Urinary bladder (tissue), 4 donors: Measurements from ENCODE around the gene CLPTM1L. TPM values are rescaled to one million over a fixed set of nuclear protein-coding genes. Genes with fewer than 3 reads are reported as not detected.

Source experiments
- DNase-seq: peaks from one replicate; pipeline ENCODE4 v3.0.0-alpha.2; 2015; ENCODE audit errors: extremely low spot score
- H3K27ac ChIP-seq: one replicate; pipeline ENCODE4 v1.5.1; 2013; ENCODE audit warnings: low read depth, mild to moderate bottlenecking, moderate library complexity
- H3K36me3 ChIP-seq: one replicate; pipeline ENCODE4 v1.6.1; 2013; ENCODE audit warnings: mild to moderate bottlenecking, moderate library complexity; ENCODE audit not compliant: insufficient read depth
- H3K4me1 ChIP-seq: one replicate; pipeline ENCODE4 v1.6.1; 2013; ENCODE audit warnings: mild to moderate bottlenecking, moderate library complexity; ENCODE audit not compliant: insufficient read depth
- H3K4me3 ChIP-seq: one replicate; pipeline ENCODE4 v1.5.1; 2013; ENCODE audit warnings: low read depth, low read length
- WGBS: extraction: QIAGEN DNeasy Blood & Tissue Kit; methylation state at CpG from one replicate; pipeline ENCODE4 v1.1.7; 2013; 5-methylcytosine and 5-hydroxymethylcytosine counted together
- polyA plus RNA-seq: library from polyadenylated mRNA; stranded (reverse); fragments of 200-250 nt; gene quantifications from one replicate; pipeline ENCODE4 v1.2.3, GENCODE V29; 2013
- total RNA-seq: library from RNA; depleted of rRNA; stranded (reverse); fragments of >200 nt; gene quantifications from one replicate; pipeline ENCODE4 v1.2.3, GENCODE V29; 2014
- donor health status: healthy with polysubstance abuse.
- donor health status: healthy.

The CLPTM1L gene
- total and polyA plus RNA-seq, 2 donors: 72.8 to 85.3 TPM

GRCh38 chr5:1311439-1312055 is 33.4 kb downstream of the CLPTM1L start:
- H3K4me3 ChIP-seq: no peak overlapping the region
- WGBS: 84% methylated on average over 15 of the region's 15 CpGs
- DNase-seq: no peak
- H3K36me3 ChIP-seq: no peaks in the 10 kb centered on the region
- H3K27ac ChIP-seq: no peak overlapping the region
- no peaks in the 10 kb centered on the region for H3K4me1 ChIP-seq

GRCh38 chr5:1310118-1310517 is 34.8 kb downstream of the CLPTM1L start:
- H3K27ac ChIP-seq: no peak overlapping the region
- H3K4me3 ChIP-seq: no peak overlapping the region
- no peaks in the 10 kb centered on the region for H3K4me1 ChIP-seq
- H3K36me3 ChIP-seq: no peaks in the 10 kb centered on the region
- WGBS: 91% methylated on average over 7 of the region's 7 CpGs
- DNase-seq: no peak

- 73% methylated on average over 2 of the region's 2 CpGs for WGBS
- H3K4me3 ChIP-seq: no peak overlapping the region
- no peaks in the 10 kb centered on the region for H3K36me3 ChIP-seq
- no peaks in the 10 kb centered on the region for H3K4me1 ChIP-seq
- DNase-seq: no peak
- H3K27ac ChIP-seq: no peak overlapping the region
Observed at GRCh38 chr5:1304033-1304432, 40.9 kb downstream of the CLPTM1L start.

- Histone ChIP-seq H3K4me1 (no peaks in the 10 kb centered on the region), H3K27ac (no peak overlapping the region), H3K4me3 (no peak overlapping the region), H3K36me3 (no peaks in the 10 kb centered on the region)
- 89% methylated on average over 2 of the region's 2 CpGs for WGBS
- no peak for DNase-seq
Observed at GRCh38 chr5:1302258-1302657, 42.6 kb downstream of the CLPTM1L start.

GRCh38 chr5:1300581-1301083 is 44.3 kb downstream of the CLPTM1L start:
- WGBS: 83% methylated on average over 20 of the region's 20 CpGs
- H3K27ac ChIP-seq: no peak overlapping the region
- no peak for DNase-seq

GRCh38 chr5:1299961-1300360 is 44.9 kb downstream of the CLPTM1L start:
- no peak for DNase-seq
- Histone ChIP-seq H3K27ac (no peak overlapping the region), H3K36me3 (no peaks in the 10 kb centered on the region), H3K4me1 (no peaks in the 10 kb centered on the region), H3K4me3 (no peak overlapping the region)
- whole genome bisulfite sequencing: 73% methylated on average over 17 of the region's 17 CpGs

More at GRCh38 chr5:1300581-1301083, 44.3 kb downstream of the CLPTM1L start:
- H3K36me3 ChIP-seq: no peaks in the 10 kb centered on the region
- H3K4me3 ChIP-seq: no peak overlapping the region
- no peaks in the 10 kb centered on the region for H3K4me1 ChIP-seq

GRCh38 chr5:1299511-1299850 is 45.4 kb downstream of the CLPTM1L start:
- no peak for DNase-seq
- Histone ChIP-seq H3K4me1 (no peaks in the 10 kb centered on the region), H3K27ac (no peak overlapping the region), H3K4me3 (no peak overlapping the region), H3K36me3 (no peaks in the 10 kb centered on the region)
- 84% methylated on average over 9 of the region's 9 CpGs for WGBS

- Histone ChIP-seq H3K4me1 (no peaks in the 10 kb centered on the region), H3K27ac (no peak overlapping the region), H3K4me3 (no peak overlapping the region), H3K36me3 (no peaks in the 10 kb centered on the region)
- no peak for DNase-seq
- 70% methylated on average over 33 of the region's 33 CpGs for WGBS
Observed at GRCh38 chr5:1298723-1299510, 46.0 kb downstream of the CLPTM1L start.

- WGBS: 85% methylated on average over 19 of the region's 19 CpGs
- H3K36me3 ChIP-seq: no peaks in the 10 kb centered on the region
Observed at GRCh38 chr5:1298067-1298551, 46.8 kb downstream of the CLPTM1L start.

GRCh38 chr5:1297243-1297642 is 47.7 kb downstream of the CLPTM1L start:
- no peak overlapping the region for H3K27ac ChIP-seq
- H3K36me3 ChIP-seq: no peaks in the 10 kb centered on the region
- H3K4me1 ChIP-seq: no peaks in the 10 kb centered on the region
- WGBS: 94% methylated on average over 4 of the region's 4 CpGs
- H3K4me3 ChIP-seq: no peak overlapping the region
- DNase-seq: no peak

More at GRCh38 chr5:1298067-1298551, 46.8 kb downstream of the CLPTM1L start:
- no peak overlapping the region for H3K27ac ChIP-seq
- no peak for DNase-seq
- no peaks in the 10 kb centered on the region for H3K4me1 ChIP-seq
- H3K4me3 ChIP-seq: no peak overlapping the region

- Histone ChIP-seq H3K4me1 (no peaks in the 10 kb centered on the region), H3K4me3 (no peak overlapping the region), H3K27ac (no peak overlapping the region), H3K36me3 (no peaks in the 10 kb centered on the region)
- no peak for DNase-seq
- 35% methylated on average over 22 of the region's 22 CpGs for WGBS
Observed at GRCh38 chr5:1295650-1296037, 49.3 kb downstream of the CLPTM1L start.

- H3K4me3 ChIP-seq: no peak within 1 kb of the TSS
- WGBS: 2% methylated on average over 101 of the region's 102 CpGs
- no peak within 1 kb of the TSS for H3K27ac ChIP-seq
- no peak for DNase-seq
- H3K36me3 ChIP-seq: no peaks in the 10 kb centered on the region
- no peaks in the 10 kb centered on the region for H3K4me1 ChIP-seq
Observed at GRCh38 chr5:1294835-1295649, 49.9 kb downstream of the CLPTM1L start, which contains the start of gene TERT. TSS of gene TERT (minus strand) at chr5:1295068. CDS start at chr5:1294989, 79 bp downstream.

GRCh38 chr5:1294206-1294834 is 50.6 kb downstream of the CLPTM1L start:
- Histone ChIP-seq H3K4me3 (no peak overlapping the region), H3K27ac (no peak overlapping the region), H3K4me1 (no peaks in the 10 kb centered on the region), H3K36me3 (no peaks in the 10 kb centered on the region)
- WGBS: 32% methylated on average over 68 of the region's 69 CpGs
- no peak for DNase-seq
